ENCODE data around the gene HAT1. TPM values are rescaled to one million over a fixed set of nuclear protein-coding genes. Genes with fewer than 3 reads are reported as not detected.
"Not testable (repeated sequence)": the region's sequence is repeated elsewhere in the genome, so short reads cannot be mapped to it uniquely, and the experiment has no call there.

The HAT1 gene
- total RNA-seq, 1 experiment from 2014 or later = 76.8 TPM

- H3K9me2 ChIP-seq (replicated peaks; ENCODE audit: low read length) = no peaks in the 10 kb centered on the region
- no peaks in the 10 kb centered on the region for H3K9me3 ChIP-seq (ENCODE audit: low read length)
- ChIA-PET POLR2A (ENCODE audit: unreplicated experiment) (interaction anchor here (0.6 kb wide), 1 partner anchor 117 kb away, joined by 4 read pairs; the partner anchor contains the start of gene DLX1), CTCF (no interaction called here)
- H4K20me1 ChIP-seq (ENCODE audit: low read length) = no peaks in the 10 kb centered on the region
- no peak overlapping the region for H3K4me3 ChIP-seq (ENCODE audit: low read length)
- H3K79me2 ChIP-seq (ENCODE audit: low read length) = no peaks in the 10 kb centered on the region
- H3K9ac ChIP-seq (ENCODE audit: low read length) = no peak overlapping the region
- no peak overlapping the region for H3K4me2 ChIP-seq (ENCODE audit: low read length)
- no peaks in the 10 kb centered on the region for H3F3A ChIP-seq (ENCODE audit: low read length, unreplicated experiment)
- H3K27me3 ChIP-seq (ENCODE audit: low read length) = no peaks in the 10 kb centered on the region
- DNase-seq = no peak
- intact Hi-C loops (cut with micrococcal nuclease) = no loop called here
- H3K4me1 ChIP-seq (ENCODE audit: insufficient read depth, low read length) = no peaks in the 10 kb centered on the region
- TF ChIP-seq EZH2phosphoT487 (IDR thresholded peaks at IDR 0.05; ENCODE audit: borderline replicate concordance, low read length) = no peak
- TF ChIP-seq CTCF (conservative IDR thresholded peaks at IDR 0.05; ENCODE audit: low read depth, low read length) = no peak
- TF ChIP-seq EZH2 (IDR thresholded peaks at IDR 0.05; ENCODE audit: low read length, unreplicated experiment) = no peak
- no TSS peak for BruUV-seq (replicated peaks)
- no peak for ATAC-seq
- H3K27ac ChIP-seq (ENCODE audit: low read length) = no peak overlapping the region
- H2AFZ ChIP-seq (ENCODE audit: low read length) = no peak overlapping the region
- peaks cover 27% of the 10 kb centered on the region; the same call in 1 of the 2 replicates for H3K36me3 ChIP-seq (ENCODE audit: low read depth, low read length)
These were observed 46.2 kb downstream of the HAT1 start for GRCh38 chr2:171968509-171968908.

DNA sequence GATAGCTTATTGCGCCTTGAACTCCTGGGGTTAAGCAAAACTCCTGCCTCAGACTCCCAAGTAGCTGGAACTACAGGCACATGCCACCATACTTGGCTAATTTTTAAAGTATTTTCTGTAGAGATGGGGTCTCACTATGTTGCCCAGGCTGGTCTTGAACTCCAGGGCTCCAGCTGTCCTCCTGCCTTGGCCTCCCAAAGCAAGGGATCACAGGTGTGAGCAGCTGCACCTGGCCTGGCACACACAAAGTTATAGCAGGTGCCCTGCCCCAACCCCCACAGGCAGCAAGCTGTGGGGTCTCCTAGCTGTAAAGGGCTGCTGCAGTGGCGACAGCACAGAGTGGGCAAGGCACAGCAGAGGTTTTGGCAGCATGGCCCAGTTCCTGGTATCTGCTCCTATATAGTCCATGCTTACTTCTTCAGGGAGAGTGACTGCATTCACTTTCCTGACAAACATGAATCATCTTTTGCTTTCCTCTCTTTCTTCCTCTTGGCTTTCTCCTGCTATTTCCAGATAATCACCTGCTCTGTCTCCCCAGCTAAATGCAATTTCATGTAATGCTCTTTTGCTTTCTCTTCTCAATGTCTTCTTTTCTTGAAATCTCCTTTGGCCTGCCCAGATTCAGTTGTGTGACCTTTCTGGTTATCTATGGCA is 50.2 kb downstream of the HAT1 start:
- DNase-seq (no peak), ATAC-seq (peak; percentile 53)
- Histone ChIP-seq H3K9me3 (ENCODE audit: low read length) (no peaks in the 10 kb centered on the region), H3K4me3 (ENCODE audit: low read length) (no peak overlapping the region), H3K9me2 (replicated peaks; ENCODE audit: low read length) (no peaks in the 10 kb centered on the region), H3K36me3 (ENCODE audit: low read depth, low read length) (peaks cover 16% of the 10 kb centered on the region), H3K79me2 (ENCODE audit: low read length) (no peaks in the 10 kb centered on the region), H4K20me1 (ENCODE audit: low read length) (no peaks in the 10 kb centered on the region), H2AFZ (ENCODE audit: low read length) (no peak overlapping the region), H3K27me3 (ENCODE audit: low read length) (no peaks in the 10 kb centered on the region), H3K27ac (ENCODE audit: low read length) (no peak overlapping the region), H3F3A (ENCODE audit: low read length, unreplicated experiment) (no peaks in the 10 kb centered on the region), H3K9ac (ENCODE audit: low read length) (no peak overlapping the region), H3K4me2 (ENCODE audit: low read length) (no peak overlapping the region), H3K4me1 (ENCODE audit: insufficient read depth, low read length) (no peaks in the 10 kb centered on the region)
- ChIA-PET POLR2A (ENCODE audit: unreplicated experiment) (no interaction called here), CTCF (no interaction called here)
- no peak for TF ChIP-seq CTCF (conservative IDR thresholded peaks at IDR 0.05; ENCODE audit: low read depth, low read length)
- no peak for TF ChIP-seq EZH2 (IDR thresholded peaks at IDR 0.05; ENCODE audit: low read length, unreplicated experiment)
- no peak for TF ChIP-seq EZH2phosphoT487 (IDR thresholded peaks at IDR 0.05; ENCODE audit: borderline replicate concordance, low read length)
- BruUV-seq (replicated peaks) = no TSS peak
- intact Hi-C loops (cut with micrococcal nuclease) = no loop called here

- Histone ChIP-seq H3F3A (ENCODE audit: low read length, unreplicated experiment) (no peaks in the 10 kb centered on the region), H3K9me3 (ENCODE audit: low read length) (no peaks in the 10 kb centered on the region), H3K4me3 (ENCODE audit: low read length) (no peak overlapping the region), H3K4me1 (ENCODE audit: insufficient read depth, low read length) (no peaks in the 10 kb centered on the region), H3K27me3 (ENCODE audit: low read length) (no peaks in the 10 kb centered on the region), H3K9me2 (replicated peaks; ENCODE audit: low read length) (no peaks in the 10 kb centered on the region), H3K9ac (ENCODE audit: low read length) (no peak overlapping the region), H2AFZ (ENCODE audit: low read length) (no peak overlapping the region), H3K79me2 (ENCODE audit: low read length) (no peaks in the 10 kb centered on the region), H3K27ac (ENCODE audit: low read length) (no peak overlapping the region), H4K20me1 (ENCODE audit: low read length) (no peaks in the 10 kb centered on the region), H3K36me3 (ENCODE audit: low read depth, low read length) (peaks cover 23% of the 10 kb centered on the region), H3K4me2 (ENCODE audit: low read length) (no peak overlapping the region)
- ATAC-seq = no peak
- CTCF ChIA-PET = no interaction called here
- no TSS peak for BruUV-seq (replicated peaks)
- POLR2A ChIA-PET (ENCODE audit: unreplicated experiment) = interaction anchor here (0.6 kb wide), 1 partner anchor 84 kb away, joined by 3 read pairs; no protein-coding TSS in a partner anchor
- intact Hi-C loops (cut with micrococcal nuclease) = no loop called here
- DNase-seq = no peak
- TF ChIP-seq CTCF (conservative IDR thresholded peaks at IDR 0.05; ENCODE audit: low read depth, low read length) (no peak), EZH2phosphoT487 (IDR thresholded peaks at IDR 0.05; ENCODE audit: borderline replicate concordance, low read length) (no peak), EZH2 (IDR thresholded peaks at IDR 0.05; ENCODE audit: low read length, unreplicated experiment) (no peak)
These were observed 56.8 kb downstream of the HAT1 start for GRCh38 chr2:171979103-171979502.

DNA sequence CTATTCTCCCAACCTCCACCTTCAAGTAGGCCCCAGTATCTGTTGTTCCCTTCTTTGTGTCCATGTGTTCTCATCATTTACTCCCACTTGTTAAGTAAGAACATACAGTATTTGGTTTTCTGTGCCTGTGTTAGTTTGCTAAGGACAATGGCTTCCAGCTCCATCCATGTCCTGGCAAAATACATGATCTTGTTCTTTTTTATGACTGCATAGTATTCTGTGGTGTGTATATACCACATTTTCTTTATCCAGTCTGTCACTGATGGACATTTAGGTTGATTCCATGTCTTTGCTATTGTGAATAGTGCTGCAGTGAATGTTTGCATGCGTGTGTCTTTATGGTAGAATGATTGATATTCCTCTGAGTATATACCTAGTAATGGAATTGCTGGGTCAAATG is 61.7 kb downstream of the HAT1 start:
- H3F3A ChIP-seq (ENCODE audit: low read length, unreplicated experiment); ATAC-seq; CTCF ChIA-PET; H3K9ac ChIP-seq (ENCODE audit: low read length); H3K4me2 ChIP-seq (ENCODE audit: low read length); H3K4me3 ChIP-seq (ENCODE audit: low read length); H3K4me1 ChIP-seq (ENCODE audit: insufficient read depth, low read length); H3K27ac ChIP-seq (ENCODE audit: low read length); POLR2A ChIA-PET (ENCODE audit: unreplicated experiment); H3K9me2 ChIP-seq (replicated peaks; ENCODE audit: low read length); H3K9me3 ChIP-seq (ENCODE audit: low read length); H4K20me1 ChIP-seq (ENCODE audit: low read length); H3K27me3 ChIP-seq (ENCODE audit: low read length); H3K79me2 ChIP-seq (ENCODE audit: low read length); BruUV-seq (replicated peaks); DNase-seq; intact Hi-C loops (cut with micrococcal nuclease); H2AFZ ChIP-seq (ENCODE audit: low read length): not testable (repeated sequence)
- peaks cover 21% of the 10 kb centered on the region for H3K36me3 ChIP-seq (ENCODE audit: low read depth, low read length)

All from PC-3 (cell line).